GM20431 (cell line): ENCODE measurements around the gene DRAM1.
"Not testable (repeated sequence)": the region's sequence is repeated elsewhere in the genome, so short reads cannot be mapped to it uniquely, and the experiment has no call there.

ENCODE experiments used
- in situ Hi-C: fragments of 300-500 bp; cut with MseI, MboI; formaldehyde crosslinking; loops from one replicate; pipeline ENCODE4 v1.15.0; 2020; ENCODE audit warnings: low sequenced_read_pairs; ENCODE audit not compliant: unreplicated experiment

The DRAM1 gene

DNA sequence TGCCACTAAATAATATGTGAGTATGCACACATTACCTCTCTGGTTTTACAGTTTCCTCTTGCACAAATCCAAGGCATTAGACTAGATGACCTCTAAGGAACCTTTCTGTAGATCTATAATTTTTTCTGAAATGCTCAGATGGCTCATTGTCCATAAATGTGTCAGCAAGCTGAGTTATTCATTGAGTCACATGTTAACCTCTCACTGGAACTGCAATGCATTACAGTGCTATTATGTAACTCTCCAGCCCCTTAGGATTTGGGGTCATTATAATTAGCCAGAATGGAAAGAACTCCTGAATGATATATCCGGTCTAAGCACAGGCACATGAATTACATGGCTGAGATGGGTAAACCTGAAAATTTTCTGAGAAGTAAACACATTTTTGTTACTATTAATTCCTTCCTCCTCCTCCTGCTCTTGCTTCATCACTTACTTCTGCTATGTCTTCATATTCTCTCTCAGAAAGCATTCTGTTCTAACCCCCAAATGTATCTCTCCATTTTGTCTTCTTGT, 20.3 kb upstream of the DRAM1 start:
- in situ Hi-C loops, result no loop called here

DNA sequence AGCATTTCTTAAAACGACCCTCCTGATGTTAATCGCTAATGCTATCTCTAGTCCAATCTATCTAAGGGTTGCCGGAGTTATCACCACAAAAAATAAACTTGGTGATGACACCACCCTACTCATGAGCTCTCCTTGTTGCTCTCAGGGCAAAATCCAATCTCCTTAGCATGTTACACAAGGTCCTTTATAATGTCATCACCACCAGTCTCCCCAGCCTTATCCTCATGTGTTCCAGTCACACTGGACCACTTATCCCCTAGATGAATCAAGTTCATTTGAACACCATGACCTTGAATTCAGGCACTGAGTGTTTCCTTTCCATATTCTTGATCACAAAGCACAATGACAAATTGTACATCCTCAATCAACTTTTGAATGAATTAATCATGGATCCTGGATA, 19.0 kb upstream of the DRAM1 start:
- in situ Hi-C loops, result no loop called here

- in situ Hi-C loops, result no loop called here
Measured at GRCh38 chr12:101859664-101860607, 17.4 kb upstream of the DRAM1 start.

GRCh38 chr12:101861688-101862087, 15.7 kb upstream of the DRAM1 start:
- in situ Hi-C loops, result not testable (repeated sequence)

DNA sequence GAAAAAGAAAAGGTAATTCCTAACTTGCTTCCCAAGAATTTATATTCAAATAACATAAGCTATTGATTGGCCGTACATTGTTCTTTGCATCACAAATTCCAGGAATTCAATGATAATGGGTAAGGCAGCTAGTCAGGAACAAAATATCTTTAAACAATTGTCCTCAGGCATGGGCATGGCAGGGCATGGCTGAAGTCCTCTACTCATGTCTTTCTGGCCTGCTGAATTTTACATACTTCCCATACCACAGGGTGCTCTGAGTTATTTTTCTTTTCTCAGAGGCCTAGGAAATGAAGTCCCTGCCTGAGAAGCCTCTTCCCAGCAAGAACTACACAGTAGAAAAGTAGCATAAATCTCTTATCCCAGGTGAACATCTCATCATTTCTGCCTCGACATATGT, 15.1 kb upstream of the DRAM1 start:
- in situ Hi-C loops, result no loop called here

DNA sequence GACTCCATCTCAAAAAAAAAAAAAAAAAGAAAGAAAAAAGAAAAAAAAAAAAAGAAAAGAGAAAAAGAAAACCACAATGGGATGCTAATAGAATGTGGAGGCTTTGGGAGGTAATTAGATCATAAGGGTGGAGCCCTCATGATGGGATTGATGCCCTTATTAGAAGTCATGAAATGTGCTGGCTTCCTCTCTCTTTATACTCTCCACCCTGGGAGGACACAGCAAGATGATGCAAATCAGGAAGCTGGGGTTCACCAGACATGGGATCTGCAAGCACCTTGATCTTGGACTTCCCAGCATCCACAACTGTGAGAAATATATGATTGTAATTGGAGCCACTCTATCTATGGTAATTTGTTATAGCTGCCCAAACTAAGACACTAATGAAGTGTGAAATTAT, 13.4 kb upstream of the DRAM1 start:
- in situ Hi-C loops, result no loop called here

- in situ Hi-C loops, result no loop called here
Measured at GRCh38 chr12:101866615-101867373, 10.6 kb upstream of the DRAM1 start.

GRCh38 chr12:101867619-101868018, 9.8 kb upstream of the DRAM1 start:
- in situ Hi-C loops, result not testable (repeated sequence)

DNA sequence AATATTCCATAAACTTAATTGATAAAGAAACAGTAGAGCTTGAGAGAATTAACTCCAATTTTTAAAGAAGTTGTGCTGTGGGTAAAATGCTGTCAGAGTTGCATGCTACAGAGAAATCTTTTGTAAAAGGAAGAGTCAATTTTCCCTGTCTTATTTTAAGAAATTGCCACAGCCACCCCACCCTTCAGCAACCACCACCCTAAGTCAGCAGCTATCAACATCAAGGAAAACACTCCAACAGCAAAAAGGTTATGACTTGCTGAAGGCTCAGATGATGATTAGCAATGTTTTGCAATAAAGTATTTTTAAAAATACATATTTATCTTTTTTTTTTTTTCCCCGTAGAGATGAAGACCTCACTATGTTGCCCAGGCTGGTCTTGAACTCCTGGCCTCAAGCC, 6.5 kb upstream of the DRAM1 start:
- in situ Hi-C loops, result no loop called here

- in situ Hi-C loops, result no loop called here
Measured at GRCh38 chr12:101875162-101875561, 2.2 kb upstream of the DRAM1 start.

- in situ Hi-C loops, result no loop called here
Measured at GRCh38 chr12:101876322-101876860, 989 bp upstream of the DRAM1 start.

DNA sequence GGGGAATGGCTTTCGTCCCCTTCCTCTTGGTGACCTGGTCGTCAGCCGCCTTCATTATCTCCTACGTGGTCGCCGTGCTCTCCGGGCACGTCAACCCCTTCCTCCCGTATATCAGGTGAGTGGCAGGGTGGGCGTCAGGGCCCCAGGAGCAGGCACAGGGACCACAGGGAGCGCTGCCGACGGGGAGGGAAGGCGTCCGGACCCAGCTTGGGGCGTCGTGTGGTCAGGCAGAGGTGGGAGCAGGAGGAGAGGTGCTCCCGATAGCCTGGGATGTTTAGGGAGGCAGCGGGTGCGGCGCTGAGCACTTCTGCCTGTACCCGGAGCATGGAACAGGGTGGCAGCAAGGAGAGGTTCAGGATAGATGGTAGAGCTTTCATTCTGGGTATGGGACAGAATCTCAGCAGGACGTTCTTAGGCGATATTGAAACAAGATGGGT, 444 bp downstream of the DRAM1 start:
- in situ Hi-C loops, result no loop called here

DNA sequence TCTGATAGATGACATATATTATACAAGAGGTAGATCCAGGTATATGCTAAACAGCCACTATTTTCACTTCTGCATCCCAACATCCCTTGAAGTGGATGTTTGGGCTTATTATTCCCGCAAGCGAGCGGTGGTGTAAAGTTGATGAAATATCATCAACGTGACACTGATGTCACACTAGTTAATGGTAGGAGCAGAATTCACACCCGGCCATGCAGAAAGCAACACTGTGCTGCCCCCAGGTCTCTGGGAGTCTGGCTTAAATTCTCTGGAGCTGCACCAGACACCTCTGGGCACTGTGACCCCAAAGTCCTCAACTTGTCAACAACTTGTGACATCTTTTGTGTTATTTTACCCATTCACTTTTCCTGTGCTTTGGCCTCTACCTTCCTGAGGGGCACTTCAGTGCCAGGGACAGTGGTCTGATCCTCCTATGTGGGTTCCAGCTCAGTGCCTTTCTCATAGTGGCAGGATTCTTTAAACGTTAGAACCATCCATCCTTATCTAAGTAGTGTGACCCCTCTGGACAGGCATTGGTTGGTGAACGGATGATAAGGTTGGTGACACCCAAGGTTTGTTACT, 952 bp downstream of the DRAM1 start:
- in situ Hi-C loops, result no loop called here

- in situ Hi-C loops, result no loop called here
Measured at GRCh38 chr12:101880769-101881168, 3.4 kb downstream of the DRAM1 start.

DNA sequence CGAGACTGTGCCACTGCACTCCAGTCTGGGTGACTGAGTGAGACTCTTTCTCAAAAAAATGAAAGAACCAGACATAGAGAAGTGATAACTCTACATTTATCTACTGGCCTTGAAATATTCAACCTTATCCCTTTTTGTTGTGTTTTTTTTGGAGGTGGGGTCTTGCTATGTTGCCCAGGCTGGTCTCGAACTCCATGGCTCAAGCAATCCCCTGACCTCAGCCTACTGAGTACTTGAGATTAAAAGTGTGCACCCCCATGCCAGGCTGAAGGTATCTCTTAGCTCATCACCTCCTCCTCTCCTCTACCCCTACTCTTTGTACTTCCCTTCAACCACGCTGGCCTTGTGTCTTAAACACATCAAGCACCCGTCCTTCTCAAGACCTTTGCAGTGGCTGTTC, 3.8 kb downstream of the DRAM1 start:
- in situ Hi-C loops, result no loop called here

DNA sequence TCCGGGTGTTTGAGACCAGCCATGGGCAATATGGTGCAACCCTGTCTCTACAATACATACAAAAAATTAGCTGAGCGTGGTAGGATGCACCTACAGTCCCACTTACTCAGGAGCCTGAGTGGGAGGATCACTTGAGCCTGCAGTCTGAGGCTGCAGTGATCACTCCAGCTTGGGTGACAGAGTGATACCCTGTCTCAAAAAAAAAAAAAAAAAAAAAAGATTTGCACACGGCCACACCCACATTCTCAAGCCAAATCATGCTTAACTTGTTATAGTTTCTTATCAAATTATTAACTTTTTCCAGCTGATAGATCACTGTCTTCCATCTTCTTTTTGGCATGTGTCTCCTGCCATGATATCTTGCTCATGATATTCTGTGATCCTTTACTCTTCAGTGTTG, 6.8 kb downstream of the DRAM1 start:
- in situ Hi-C loops, result no loop called here

DNA sequence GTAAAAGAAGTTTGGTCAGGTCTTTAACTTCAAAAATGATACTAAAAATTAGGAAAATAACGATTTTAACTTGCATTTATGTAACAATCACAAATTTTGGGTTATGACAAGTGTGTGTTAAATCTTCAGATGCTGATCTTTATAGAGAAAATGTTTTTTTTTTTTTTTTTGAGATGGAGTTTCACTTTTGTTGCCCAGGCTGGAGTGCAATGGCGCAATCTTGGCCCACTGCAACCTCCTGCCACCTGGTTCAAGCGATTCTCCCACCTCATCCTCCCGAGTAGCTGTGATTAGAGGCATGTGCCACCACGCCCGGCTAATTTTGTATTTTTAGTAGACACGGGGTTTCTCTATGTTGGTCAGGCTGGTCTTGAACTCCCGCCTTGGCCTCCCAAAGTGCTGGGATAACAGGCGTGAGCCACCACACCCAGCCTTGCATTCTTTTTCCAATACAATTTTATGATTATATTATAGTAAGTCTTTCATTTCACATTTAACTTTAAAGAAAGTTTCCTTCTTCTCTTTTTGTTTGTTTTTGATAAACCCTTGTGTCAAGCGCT, 7.5 kb downstream of the DRAM1 start:
- in situ Hi-C loops, result not testable (repeated sequence)

DNA sequence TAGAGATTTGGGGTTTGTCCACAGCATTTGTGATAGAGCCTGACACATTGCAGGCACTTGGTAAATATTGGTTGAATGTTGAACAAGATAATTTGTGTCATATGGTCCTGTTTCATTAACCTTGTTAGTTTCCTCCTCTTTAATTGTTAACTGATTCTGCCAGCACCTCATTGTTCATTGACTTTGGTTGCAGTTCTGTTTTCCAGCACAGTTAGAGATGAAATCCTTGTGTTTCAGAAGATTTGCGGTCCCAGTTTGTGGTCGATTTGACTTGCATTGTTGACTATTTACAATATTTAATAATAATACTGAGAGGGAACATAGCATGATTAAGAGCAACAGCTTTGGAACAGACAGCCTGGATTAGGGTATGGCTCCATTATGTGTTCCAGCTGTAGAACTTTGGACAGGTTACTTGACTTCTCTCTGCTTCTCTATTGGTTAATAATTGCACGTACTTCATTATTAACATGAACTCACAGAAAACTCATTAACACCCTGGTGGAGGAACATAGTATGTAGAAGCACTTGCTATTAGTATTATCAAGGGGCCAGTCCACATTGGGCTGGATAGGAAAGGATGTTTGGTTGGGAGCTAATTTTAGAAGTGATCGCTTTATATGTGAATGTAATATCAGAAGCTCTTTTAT, 8.7 kb downstream of the DRAM1 start:
- in situ Hi-C loops, result no loop called here

DNA sequence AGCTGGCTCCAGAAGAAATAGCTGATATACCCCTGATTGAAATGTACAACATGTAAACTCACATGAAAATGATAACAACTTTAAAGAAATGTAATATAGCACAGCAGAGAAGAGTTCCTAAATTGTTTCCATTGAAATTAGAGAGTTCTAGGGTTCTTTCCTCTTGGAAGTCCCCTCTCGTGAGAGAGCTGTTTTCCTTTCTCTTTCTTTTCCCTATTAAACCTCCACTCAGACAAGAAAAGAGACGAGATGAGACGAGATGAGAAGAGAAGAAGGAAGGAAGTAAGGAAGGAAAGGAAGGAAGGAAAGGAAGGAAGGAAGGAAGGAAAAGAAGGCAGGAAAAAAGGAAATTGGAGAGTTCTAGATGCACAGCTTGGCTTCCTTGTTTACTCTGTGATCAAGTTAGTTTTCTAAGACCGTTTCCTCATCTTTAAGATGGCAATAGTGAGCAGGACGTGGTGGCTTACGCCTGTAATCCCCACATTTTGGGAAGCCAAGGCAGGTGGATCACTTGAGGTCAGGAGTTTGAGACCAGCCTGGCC, 11.9 kb downstream of the DRAM1 start:
- in situ Hi-C loops, result no loop called here
